GM10266 (cell line): ENCODE results near the gene CHST11.

Experiments
- DNase-seq: peaks from one replicate; pipeline ENCODE4 v3.0.0; 2012; ENCODE audit errors: extremely low spot score
- TF ChIP-seq, protein P1 (sequence below): IDR thresholded peaks from 2 replicates; pipeline ENCODE4 v1.5.1; 2012; ENCODE audit warnings: mild to moderate bottlenecking, low read depth; ENCODE audit not compliant: control insufficient read depth, insufficient read depth; ENCODE audit errors: missing control alignments

CHST11 gene

DNA sequence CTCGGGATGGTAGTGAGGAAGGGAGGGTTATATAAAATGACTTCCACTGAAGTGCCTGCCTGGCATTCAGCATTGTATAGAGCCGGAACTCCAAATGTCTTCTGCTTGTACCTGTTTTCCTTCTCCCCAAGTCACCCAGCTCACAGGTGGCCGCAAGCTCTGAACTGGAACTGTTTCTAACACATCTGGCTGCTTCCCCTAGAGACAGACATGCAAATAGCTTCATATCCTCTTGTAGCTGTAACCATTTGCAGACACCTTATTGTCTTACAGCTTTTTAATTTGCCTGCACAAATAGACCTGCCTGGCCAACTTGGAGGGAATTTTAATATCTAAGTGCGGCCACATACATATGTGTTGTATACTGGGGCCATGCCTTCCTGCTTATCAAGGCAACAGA is 126.0 kb downstream of the CHST11 start:
- peak; percentile 63 for DNase-seq

DNA sequence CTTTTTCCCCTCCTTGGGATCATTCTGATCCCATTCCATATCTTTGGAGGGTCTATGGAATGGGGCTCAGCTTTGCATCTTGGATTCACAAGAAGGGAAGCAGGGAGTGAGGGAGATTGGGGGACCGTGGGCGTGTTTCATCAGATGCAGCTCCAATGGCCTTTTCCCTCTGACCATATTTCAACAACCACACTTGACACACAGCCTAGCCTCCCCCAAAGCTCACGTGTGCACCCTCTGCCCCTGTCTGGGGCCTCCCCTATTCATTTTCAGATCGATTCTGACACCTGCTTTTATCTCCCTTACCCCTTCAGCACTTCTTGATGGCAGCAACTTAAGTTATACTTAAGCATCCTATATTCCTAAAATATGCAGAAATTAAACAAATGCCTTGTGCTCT is 126.6 kb downstream of the CHST11 start:
- TF ChIP-seq, protein P1, sequence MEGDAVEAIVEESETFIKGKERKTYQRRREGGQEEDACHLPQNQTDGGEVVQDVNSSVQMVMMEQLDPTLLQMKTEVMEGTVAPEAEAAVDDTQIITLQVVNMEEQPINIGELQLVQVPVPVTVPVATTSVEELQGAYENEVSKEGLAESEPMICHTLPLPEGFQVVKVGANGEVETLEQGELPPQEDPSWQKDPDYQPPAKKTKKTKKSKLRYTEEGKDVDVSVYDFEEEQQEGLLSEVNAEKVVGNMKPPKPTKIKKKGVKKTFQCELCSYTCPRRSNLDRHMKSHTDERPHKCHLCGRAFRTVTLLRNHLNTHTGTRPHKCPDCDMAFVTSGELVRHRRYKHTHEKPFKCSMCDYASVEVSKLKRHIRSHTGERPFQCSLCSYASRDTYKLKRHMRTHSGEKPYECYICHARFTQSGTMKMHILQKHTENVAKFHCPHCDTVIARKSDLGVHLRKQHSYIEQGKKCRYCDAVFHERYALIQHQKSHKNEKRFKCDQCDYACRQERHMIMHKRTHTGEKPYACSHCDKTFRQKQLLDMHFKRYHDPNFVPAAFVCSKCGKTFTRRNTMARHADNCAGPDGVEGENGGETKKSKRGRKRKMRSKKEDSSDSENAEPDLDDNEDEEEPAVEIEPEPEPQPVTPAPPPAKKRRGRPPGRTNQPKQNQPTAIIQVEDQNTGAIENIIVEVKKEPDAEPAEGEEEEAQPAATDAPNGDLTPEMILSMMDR: no peak

More for the DNA sequence above, 126.0 kb downstream of the CHST11 start:
- TF ChIP-seq, protein P1: no peak

GRCh38 chr12:104585448-104586055 is 128.8 kb downstream of the CHST11 start:
- TF ChIP-seq, protein P1: no peak
- DNase-seq: no peak

More for the DNA sequence above, 126.6 kb downstream of the CHST11 start:
- DNase-seq: no peak

DNA sequence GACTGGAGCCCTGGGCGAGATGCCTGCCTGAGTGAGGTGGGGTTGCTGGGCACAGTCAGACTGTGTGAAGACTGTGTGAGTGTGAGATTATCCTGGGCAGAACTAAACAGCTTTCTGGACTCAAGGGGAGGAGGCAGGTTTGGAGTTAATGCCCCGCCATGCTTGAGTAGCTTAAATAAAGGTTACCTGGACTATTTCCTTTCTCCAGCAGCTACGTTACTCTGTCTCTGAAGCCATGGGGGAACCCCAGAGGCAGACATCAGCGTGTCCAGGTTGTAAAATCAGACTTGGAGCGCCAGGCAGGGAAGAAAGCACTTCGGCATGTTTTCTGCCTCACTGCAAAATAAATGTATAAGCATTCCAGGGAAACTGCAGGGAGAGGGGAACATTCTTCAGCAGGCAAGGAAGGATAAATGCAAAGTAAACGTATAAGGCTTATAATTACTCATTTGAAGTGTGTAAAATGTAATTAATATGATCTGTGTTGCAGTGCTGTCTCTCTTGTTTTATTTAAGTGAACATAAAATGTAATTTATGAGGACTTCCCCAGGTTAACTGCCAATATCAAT is 129.7 kb downstream of the CHST11 start:
- no peak for DNase-seq
- TF ChIP-seq, protein P1: no peak

GRCh38 chr12:104588047-104588920 is 131.5 kb downstream of the CHST11 start:
- TF ChIP-seq, protein P1: no peak
- no peak for DNase-seq

- TF ChIP-seq, protein P1: no peak
- no peak for DNase-seq
These were observed 132.3 kb downstream of the CHST11 start for GRCh38 chr12:104588921-104589590.
